Activated T-cell treated with anti-CD3 and anti-CD28 coated beads, Interleukin-2, amount 50 U/mL, for 72 hours (primary cell): Measurements from ENCODE around the gene HPS5. TPM values are rescaled to one million over a fixed set of nuclear protein-coding genes. Genes with fewer than 3 reads are reported as not detected.

Experiments
- ATAC-seq, 2 donors: fragments of 150-1000 bp; cut with Tn5 transposase; replicated peaks in 1 of 2; 2 replicates each; pipeline ENCODE4 v1.10.0; 2021; ENCODE audit warnings: moderate library complexity in 2 of 2, mild to moderate bottlenecking in 1 of 2
- DNase-seq, 2 donors: peaks; one replicate each; pipeline ENCODE4 v3.0.0; 2021 to 2022; ENCODE audit warnings: mixed read lengths in 1 of 2
- H3K27ac Mint-ChIP-seq: one replicate; pipeline ENCODE4 v1.8.0; 2022; ENCODE audit warnings: mild to moderate bottlenecking, moderate library complexity, mixed read lengths
- H3K27me3 Mint-ChIP-seq: one replicate; pipeline ENCODE4 v1.8.0; 2022; ENCODE audit warnings: low read depth, mixed read lengths
- H3K36me3 Mint-ChIP-seq, 2 donors: one replicate each; pipeline ENCODE4 v1.8.0; 2022; ENCODE audit warnings: mixed read lengths in 2 of 2, mild to moderate bottlenecking in 1 of 2; ENCODE audit not compliant: insufficient read depth in 2 of 2
- H3K4me1 Mint-ChIP-seq: one replicate; pipeline ENCODE4 v1.8.0; 2022; ENCODE audit warnings: low read depth, mixed read lengths
- H3K4me3 Mint-ChIP-seq, 2 donors: one replicate each; pipeline ENCODE4 v1.8.0; 2022; ENCODE audit warnings: mild to moderate bottlenecking in 2 of 2, mixed read lengths in 2 of 2, moderate library complexity in 2 of 2
- H3K9me3 Mint-ChIP-seq, 2 donors: one replicate each; pipeline ENCODE4 v1.8.0; 2022; ENCODE audit warnings: mixed read lengths in 2 of 2
- total RNA-seq, 2 donors: library from RNA; stranded (reverse); gene quantifications; one replicate each; pipeline ENCODE4 v1.2.3, GENCODE V29; 2022

The HPS5 gene
- total RNA-seq, 2 donors from 2014 or later, result 18.7 to 22.2 TPM

- H3K36me3 Mint-ChIP-seq, result peaks cover 0 to 15% of the 10 kb centered on the region in 2 donors
- no peaks in the 10 kb centered on the region for H3K9me3 Mint-ChIP-seq
- peaks cover 17% of the 10 kb centered on the region for H3K4me1 Mint-ChIP-seq
- no peak overlapping the region for H3K4me3 Mint-ChIP-seq
- H3K27ac Mint-ChIP-seq, result no peak overlapping the region
- ATAC-seq (no peak), DNase-seq (no peak)
- no peaks in the 10 kb centered on the region for H3K27me3 Mint-ChIP-seq
Measured at GRCh38 chr11:18313965-18314763, 7.8 kb downstream of the HPS5 start.

GRCh38 chr11:18312663-18313420 is 9.1 kb downstream of the HPS5 start:
- Mint-ChIP-seq H3K27ac (no peak overlapping the region), H3K4me3 (no peak overlapping the region), H3K9me3 (no peaks in the 10 kb centered on the region), H3K27me3 (no peaks in the 10 kb centered on the region), H3K4me1 (peaks cover 13% of the 10 kb centered on the region), H3K36me3 (peaks cover 4 to 23% of the 10 kb centered on the region in 2 donors)
- ATAC-seq, result peak in 1 of 2 donors; percentile 32
- no peak for DNase-seq

DNA sequence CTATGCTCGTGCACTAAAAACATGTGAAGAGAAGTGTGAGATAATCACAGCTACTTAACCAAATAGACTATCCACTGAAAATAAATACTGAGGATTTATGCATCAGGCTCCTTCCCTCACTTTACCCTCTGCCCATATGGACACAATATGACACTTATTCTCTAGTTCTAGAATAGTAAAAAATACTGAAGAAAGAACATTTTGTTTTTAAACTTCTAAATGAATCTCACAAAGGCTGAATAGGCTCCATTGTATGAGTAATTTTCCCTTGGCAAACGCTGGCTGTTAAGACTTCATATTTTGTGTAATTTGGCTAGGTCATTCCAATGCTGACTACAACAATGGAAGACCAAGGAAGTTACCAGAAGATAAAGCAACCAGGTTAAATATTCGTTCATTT is 9.9 kb downstream of the HPS5 start:
- Mint-ChIP-seq H3K27ac (peak overlapping the region; percentile 20), H3K4me3 (no peak overlapping the region), H3K27me3 (no peaks in the 10 kb centered on the region), H3K36me3 (peaks cover 4 to 24% of the 10 kb centered on the region in 2 donors), H3K9me3 (no peaks in the 10 kb centered on the region), H3K4me1 (peaks cover 13% of the 10 kb centered on the region)
- DNase-seq (no peak), ATAC-seq (no peak)

GRCh38 chr11:18310800-18311340 is 11.1 kb downstream of the HPS5 start:
- H3K27ac Mint-ChIP-seq, result no peak overlapping the region
- H3K4me3 Mint-ChIP-seq, result no peak overlapping the region

GRCh38 chr11:18309691-18310090 is 12.2 kb downstream of the HPS5 start:
- Mint-ChIP-seq H3K4me3 (no peak overlapping the region), H3K4me1 (peaks cover 7% of the 10 kb centered on the region), H3K27ac (no peak overlapping the region), H3K36me3 (peaks cover 7 to 26% of the 10 kb centered on the region in 2 donors), H3K27me3 (no peaks in the 10 kb centered on the region), H3K9me3 (no peaks in the 10 kb centered on the region)
- no peak for DNase-seq
- no peak for ATAC-seq

More at GRCh38 chr11:18310800-18311340, 11.1 kb downstream of the HPS5 start:
- no peak for DNase-seq
- H3K9me3 Mint-ChIP-seq, result no peaks in the 10 kb centered on the region
- H3K27me3 Mint-ChIP-seq, result no peaks in the 10 kb centered on the region
- peaks cover 11% of the 10 kb centered on the region for H3K4me1 Mint-ChIP-seq
- H3K36me3 Mint-ChIP-seq, result peaks cover 7 to 22% of the 10 kb centered on the region in 2 donors
- ATAC-seq, result no peak

DNA sequence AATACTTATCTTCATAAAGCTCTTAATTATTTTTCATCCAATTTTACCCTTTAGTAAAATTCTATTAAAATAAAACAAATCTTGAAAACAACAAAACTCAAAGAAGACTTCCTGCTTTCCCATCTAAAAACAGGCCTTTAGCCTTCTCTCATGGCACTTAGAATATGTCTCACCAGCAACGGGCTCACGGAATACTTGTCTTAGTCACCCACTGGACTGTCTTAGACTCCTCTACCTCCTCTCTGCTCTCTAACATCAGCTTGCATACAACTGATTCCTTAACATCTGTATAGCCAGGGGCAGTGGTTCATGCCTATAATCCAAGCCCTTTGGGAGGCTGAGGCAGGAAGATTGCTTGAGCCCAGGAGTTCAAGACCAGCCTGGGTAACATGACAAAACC is 13.7 kb downstream of the HPS5 start:
- no peaks in the 10 kb centered on the region for H3K9me3 Mint-ChIP-seq
- H3K27me3 Mint-ChIP-seq, result no peaks in the 10 kb centered on the region
- H3K4me3 Mint-ChIP-seq, result no peak overlapping the region
- peaks cover 7 to 31% of the 10 kb centered on the region in 2 donors for H3K36me3 Mint-ChIP-seq
- H3K27ac Mint-ChIP-seq, result no peak overlapping the region
- peaks cover 4% of the 10 kb centered on the region for H3K4me1 Mint-ChIP-seq
- DNase-seq (no peak), ATAC-seq (no peak)

DNA sequence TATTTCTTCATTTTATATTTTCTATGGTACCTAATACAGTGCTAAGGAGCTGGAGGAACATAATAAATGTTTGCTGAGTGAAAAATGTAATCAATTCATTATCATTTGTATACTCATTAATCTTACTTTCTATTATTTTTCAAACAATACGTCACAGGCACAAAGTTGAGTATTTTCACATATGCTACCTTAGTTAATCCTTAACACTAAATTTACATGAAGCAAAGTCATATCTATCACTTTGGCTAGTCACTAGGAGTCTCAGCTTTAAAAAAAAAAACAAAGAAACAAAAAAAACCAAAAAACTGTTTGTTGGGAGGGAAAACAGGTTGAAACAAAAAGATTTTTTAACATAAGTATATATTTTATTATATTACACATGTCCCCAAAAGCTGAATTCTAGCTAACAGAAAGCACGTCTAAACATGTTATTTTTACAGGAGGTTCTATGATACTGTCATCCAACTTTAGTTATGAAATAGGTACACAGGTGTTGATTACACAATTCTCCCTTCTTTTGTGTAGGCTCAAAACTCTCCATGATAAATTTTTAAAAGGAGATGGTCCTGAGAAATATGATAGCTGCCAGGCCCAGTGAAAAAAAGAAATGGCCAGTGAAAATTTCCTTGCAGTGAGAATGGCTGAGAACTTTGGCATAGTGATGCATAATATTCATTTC is 14.3 kb downstream of the HPS5 start:
- no peak for ATAC-seq
- H3K9me3 Mint-ChIP-seq, result no peaks in the 10 kb centered on the region
- no peaks in the 10 kb centered on the region for H3K27me3 Mint-ChIP-seq
- DNase-seq, result no peak
- no peak overlapping the region for H3K27ac Mint-ChIP-seq
- H3K4me1 Mint-ChIP-seq, result no peaks in the 10 kb centered on the region
- peaks cover 7 to 31% of the 10 kb centered on the region in 2 donors for H3K36me3 Mint-ChIP-seq
- no peak overlapping the region for H3K4me3 Mint-ChIP-seq

- DNase-seq, result no peak
- Mint-ChIP-seq H3K4me1 (no peaks in the 10 kb centered on the region), H3K4me3 (no peak overlapping the region), H3K27ac (no peak overlapping the region), H3K9me3 (no peaks in the 10 kb centered on the region), H3K27me3 (no peaks in the 10 kb centered on the region), H3K36me3 (peaks cover 9 to 26% of the 10 kb centered on the region in 2 donors)
- no peak for ATAC-seq
Measured at GRCh38 chr11:18304745-18305144, 17.2 kb downstream of the HPS5 start.

GRCh38 chr11:18299721-18300120 is 22.2 kb downstream of the HPS5 start:
- DNase-seq, result no peak
- Mint-ChIP-seq H3K27ac (no peak overlapping the region), H3K27me3 (no peaks in the 10 kb centered on the region), H3K9me3 (no peaks in the 10 kb centered on the region), H3K4me1 (peaks cover 6% of the 10 kb centered on the region), H3K36me3 (peaks cover 14 to 24% of the 10 kb centered on the region in 2 donors), H3K4me3 (no peak overlapping the region)
- ATAC-seq, result no peak

DNA sequence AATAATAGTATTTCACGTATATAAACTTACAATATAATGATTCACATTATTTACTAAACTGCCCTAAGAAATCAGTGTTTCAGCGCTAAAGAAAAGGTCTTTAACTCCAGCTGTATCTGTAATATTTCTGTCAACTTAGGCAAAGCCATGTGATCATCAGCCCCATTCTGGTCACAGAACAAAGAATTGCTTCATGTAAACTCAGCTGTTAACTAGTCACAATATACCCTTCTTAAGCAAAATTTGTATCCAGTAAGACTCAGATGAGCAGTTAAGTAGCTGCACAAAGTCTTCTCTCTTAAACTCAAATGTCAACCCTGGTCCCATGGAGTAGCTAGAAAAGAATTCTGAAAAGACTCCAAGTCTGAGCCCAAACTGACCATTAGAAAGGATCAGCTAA is 26.6 kb downstream of the HPS5 start:
- peaks cover 21 to 26% of the 10 kb centered on the region in 2 donors for H3K36me3 Mint-ChIP-seq
- no peak for DNase-seq

GRCh38 chr11:18294862-18295261 is 27.1 kb downstream of the HPS5 start:
- Mint-ChIP-seq H3K4me3 (no peak overlapping the region), H3K4me1 (peaks cover 12% of the 10 kb centered on the region), H3K27me3 (no peaks in the 10 kb centered on the region), H3K9me3 (no peaks in the 10 kb centered on the region), H3K36me3 (peaks cover 23 to 26% of the 10 kb centered on the region in 2 donors), H3K27ac (peak overlapping the region; percentile 26)
- DNase-seq (peak in 1 of 2 donors; percentile 8), ATAC-seq (peak; percentile 74 to 91)

More for the DNA sequence above, 26.6 kb downstream of the HPS5 start:
- Mint-ChIP-seq H3K4me3 (no peak overlapping the region), H3K9me3 (no peaks in the 10 kb centered on the region), H3K27ac (no peak overlapping the region), H3K4me1 (peaks cover 12% of the 10 kb centered on the region), H3K27me3 (no peaks in the 10 kb centered on the region)
- ATAC-seq, result no peak

GRCh38 chr11:18288911-18289310 is 33.0 kb downstream of the HPS5 start:
- ATAC-seq (no peak), DNase-seq (no peak)
- Mint-ChIP-seq H3K27ac (no peak overlapping the region), H3K4me1 (no peaks in the 10 kb centered on the region), H3K27me3 (no peaks in the 10 kb centered on the region), H3K9me3 (no peaks in the 10 kb centered on the region), H3K36me3 (peaks cover 13 to 21% of the 10 kb centered on the region in 2 donors), H3K4me3 (no peak overlapping the region)

DNA sequence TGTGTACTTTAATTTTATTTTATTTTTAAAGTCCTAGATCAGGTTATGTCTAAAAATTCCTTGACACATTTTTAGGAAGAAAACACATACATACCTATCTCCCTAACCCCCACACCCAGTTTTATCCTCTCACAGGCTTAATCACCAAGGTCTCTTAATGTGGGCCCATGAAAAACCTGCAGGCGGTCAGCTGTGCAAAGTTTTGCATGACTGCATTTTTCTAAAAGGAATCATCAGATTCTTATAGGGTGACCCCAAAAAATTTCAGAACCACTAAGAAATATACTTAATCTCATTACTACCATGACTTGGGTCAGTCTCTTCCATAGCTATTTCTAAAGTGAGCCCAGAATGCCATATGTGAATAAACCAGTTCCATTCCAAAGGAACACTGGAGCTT is 36.1 kb downstream of the HPS5 start:
- H3K36me3 Mint-ChIP-seq, result peaks cover 5 to 16% of the 10 kb centered on the region in 2 donors
- no peak overlapping the region for H3K27ac Mint-ChIP-seq

More for the DNA sequence above, 36.1 kb downstream of the HPS5 start:
- H3K27me3 Mint-ChIP-seq, result no peaks in the 10 kb centered on the region
- ATAC-seq, result no peak
- H3K4me1 Mint-ChIP-seq, result no peaks in the 10 kb centered on the region
- DNase-seq, result no peak
- no peak overlapping the region for H3K4me3 Mint-ChIP-seq
- H3K9me3 Mint-ChIP-seq, result no peaks in the 10 kb centered on the region
